Measurements from ENCODE around the gene TRABD2B.
"Not testable (repeated sequence)": the region's sequence is repeated elsewhere in the genome, so short reads cannot be mapped to it uniquely, and the experiment has no call there.

Gene TRABD2B

DNA sequence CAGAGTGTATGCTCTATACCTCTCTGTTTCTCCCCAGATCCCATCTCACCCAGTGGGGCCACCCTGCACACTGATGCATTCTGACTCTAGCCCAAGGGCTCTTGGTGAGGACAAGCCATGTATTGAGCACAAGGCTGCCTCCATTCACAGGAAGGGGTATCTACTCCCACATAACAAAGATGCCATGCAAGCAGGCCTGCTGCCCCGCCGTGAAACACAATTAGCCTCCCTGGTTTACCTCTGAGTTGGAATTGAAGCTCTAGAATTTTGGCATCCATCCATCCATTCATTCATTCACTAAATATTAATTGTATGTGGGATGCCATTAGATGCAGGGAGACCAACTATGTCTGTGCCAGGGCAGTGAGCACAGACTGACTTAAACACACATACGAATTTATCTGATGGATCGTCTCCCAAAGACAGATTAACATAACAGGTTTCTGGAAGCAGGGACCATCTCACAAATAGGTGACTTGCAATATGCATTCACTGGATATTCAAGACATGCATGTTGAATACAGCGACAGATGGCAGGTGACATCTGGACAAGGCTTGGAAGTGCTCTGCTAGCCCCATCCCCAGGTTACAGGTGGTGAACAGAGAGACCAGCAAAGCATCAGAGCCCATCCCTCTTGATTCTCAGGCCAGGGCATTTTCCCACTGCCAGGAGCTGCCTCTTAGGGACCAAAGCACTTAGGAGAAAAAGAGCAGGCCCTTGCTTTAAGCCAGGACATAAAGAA lies 34.3 kb downstream of the TRABD2B start (continued):
- TF ChIP-seq SCRT1 (tag by site-specific recombination; IDR thresholded peaks at IDR 0.05; ENCODE audit: borderline replicate concordance) (peak; percentile 38; the same call in 1 of the 2 replicates), ZNF133 (tag by site-specific recombination; IDR thresholded peaks at IDR 0.05) (no peak), MEIS1 (CRISPR knock-in tag; IDR thresholded peaks at IDR 0.05; ENCODE audit: borderline replicate concordance) (no peak)

DNA sequence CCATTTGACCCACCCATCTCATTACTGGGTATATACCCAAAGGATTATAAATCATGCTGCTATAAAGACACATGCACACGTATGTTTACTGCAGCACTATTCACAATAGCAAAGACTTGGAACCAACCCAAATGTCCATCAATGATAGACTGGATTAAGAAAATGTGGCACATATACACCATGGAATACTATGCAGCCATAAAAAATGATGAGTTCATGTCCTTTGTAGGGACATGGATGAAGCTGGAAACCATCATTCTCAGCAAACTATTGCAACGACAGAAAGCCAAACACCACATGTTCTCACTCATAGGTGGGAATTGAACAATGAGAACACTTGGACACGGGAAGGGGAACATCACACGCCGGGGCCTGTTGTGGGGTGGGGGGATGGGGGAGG lies 35.4 kb downstream of the TRABD2B start:
- POLR2A ChIA-PET; H3K4me3 ChIP-seq (ENCODE audit: low read depth, low read length); H3K36me3 ChIP-seq (ENCODE audit: control insufficient read depth in 2 of 2, insufficient read depth in 1 of 2, low read length in 2 of 2); H3K27ac ChIP-seq (ENCODE audit: extremely low read depth, low read depth, low read length); H3K9me3 ChIP-seq (ENCODE audit: control insufficient read depth, insufficient read depth, low read depth, low read length); CTCF ChIA-PET: not testable (repeated sequence)
- H3K4me1 ChIP-seq (ENCODE audit: control insufficient read depth, insufficient read depth, low read length): peaks cover 11% of the 10 kb centered on the region
- TF ChIP-seq ZNF146 (tag by site-specific recombination; IDR thresholded peaks at IDR 0.05): peak; percentile 93

DNA sequence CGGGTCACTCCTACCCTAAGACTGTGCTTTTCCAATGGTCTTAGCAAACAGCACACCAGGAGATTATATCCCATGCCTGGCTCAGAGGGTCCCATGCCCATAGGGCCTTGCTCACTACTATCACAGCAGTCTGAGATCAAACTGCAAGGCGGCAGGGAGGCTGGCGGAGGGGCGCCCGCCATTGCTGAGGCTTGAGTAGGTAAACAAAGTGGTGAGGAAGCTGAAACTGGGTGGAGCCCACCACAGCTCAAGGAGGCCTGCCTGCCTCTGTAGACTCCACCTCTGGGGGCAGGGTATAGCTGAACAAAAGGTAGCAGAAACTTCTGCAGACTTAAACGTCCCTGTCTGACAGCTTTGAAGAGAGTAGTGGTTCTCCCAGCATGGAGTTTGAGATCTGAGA lies 40.7 kb downstream of the TRABD2B start:
- POLR2A ChIA-PET; H3K27ac ChIP-seq (ENCODE audit: extremely low read depth, low read depth, low read length); H3K4me3 ChIP-seq (ENCODE audit: low read depth, low read length); H3K36me3 ChIP-seq (ENCODE audit: control insufficient read depth in 2 of 2, insufficient read depth in 1 of 2, low read length in 2 of 2); H3K4me1 ChIP-seq (ENCODE audit: control insufficient read depth, insufficient read depth, low read length); H3K9me3 ChIP-seq (ENCODE audit: control insufficient read depth, insufficient read depth, low read depth, low read length); CTCF ChIA-PET: not testable (repeated sequence)

DNA sequence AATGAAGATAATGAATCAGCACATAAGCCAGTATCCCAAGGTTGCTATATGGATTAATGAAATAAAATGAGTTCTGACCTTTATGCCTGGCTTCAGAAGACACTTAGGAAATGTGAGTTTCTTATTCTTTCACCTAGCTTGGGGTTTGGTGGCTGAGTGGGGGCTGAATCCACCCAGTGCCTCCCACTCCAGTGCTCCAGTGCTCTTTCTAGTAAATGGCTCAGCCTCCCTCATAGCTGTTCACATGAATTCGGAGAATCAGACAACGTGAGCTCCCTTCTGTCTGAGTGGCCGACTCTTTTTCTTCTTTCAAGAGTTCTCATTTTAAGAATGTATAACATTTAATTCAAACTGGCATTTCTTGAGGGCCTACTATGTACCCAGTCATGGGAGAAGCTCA lies 43.5 kb downstream of the TRABD2B start:
- Histone ChIP-seq H3K4me3 (ENCODE audit: low read depth, low read length) (no peak overlapping the region), H3K4me1 (ENCODE audit: control insufficient read depth, insufficient read depth, low read length) (no peaks in the 10 kb centered on the region), H3K27ac (ENCODE audit: extremely low read depth, low read depth, low read length) (no peak overlapping the region), H3K36me3 (ENCODE audit: control insufficient read depth in 2 of 2, insufficient read depth in 1 of 2, low read length in 2 of 2) (no peaks in the 10 kb centered on the region), H3K9me3 (ENCODE audit: control insufficient read depth, insufficient read depth, low read depth, low read length) (no peaks in the 10 kb centered on the region)
- CTCF ChIA-PET: interaction anchor here (0.6 to 2.4 kb wide), 4 partner anchors 20 to 283 kb away, joined by 3 to 8 read pairs (median 3); no protein-coding TSS in a partner anchor
- TF ChIP-seq ZNF624 (tag by site-specific recombination; IDR thresholded peaks at IDR 0.05) (no peak), ZNF529 (tag by site-specific recombination; IDR thresholded peaks at IDR 0.05; ENCODE audit: insufficient replicate concordance) (no peak), ZNF571 (tag by site-specific recombination; IDR thresholded peaks at IDR 0.05) (no peak), ZBTB17 (tag by site-specific recombination; IDR thresholded peaks at IDR 0.05) (no peak), ZNF112 (tag by site-specific recombination; IDR thresholded peaks at IDR 0.05) (no peak), GLIS1 (tag by site-specific recombination; IDR thresholded peaks at IDR 0.05) (no peak), ZNF16 (tag by site-specific recombination; IDR thresholded peaks at IDR 0.05; ENCODE audit: low read depth) (no peak), ZEB2 (tag by site-specific recombination; IDR thresholded peaks at IDR 0.05) (no peak), ZNF426 (tag by site-specific recombination; IDR thresholded peaks at IDR 0.05) (no peak), ZBTB20 (tag by site-specific recombination; IDR thresholded peaks at IDR 0.05) (no peak), ZNF473 (tag by site-specific recombination; IDR thresholded peaks at IDR 0.05) (no peak), ZNF324 (tag by site-specific recombination; IDR thresholded peaks at IDR 0.05) (no peak), ZNF677 (tag by site-specific recombination; IDR thresholded peaks at IDR 0.05) (no peak), ZNF292 (tag by site-specific recombination; IDR thresholded peaks at IDR 0.05; ENCODE audit: borderline replicate concordance, low read depth) (no peak), ZNF501 (tag by site-specific recombination; IDR thresholded peaks at IDR 0.05) (no peak), ZNF214 (tag by site-specific recombination; IDR thresholded peaks at IDR 0.05; ENCODE audit: borderline replicate concordance) (no peak)
- TF ChIP-seq, protein P1, sequence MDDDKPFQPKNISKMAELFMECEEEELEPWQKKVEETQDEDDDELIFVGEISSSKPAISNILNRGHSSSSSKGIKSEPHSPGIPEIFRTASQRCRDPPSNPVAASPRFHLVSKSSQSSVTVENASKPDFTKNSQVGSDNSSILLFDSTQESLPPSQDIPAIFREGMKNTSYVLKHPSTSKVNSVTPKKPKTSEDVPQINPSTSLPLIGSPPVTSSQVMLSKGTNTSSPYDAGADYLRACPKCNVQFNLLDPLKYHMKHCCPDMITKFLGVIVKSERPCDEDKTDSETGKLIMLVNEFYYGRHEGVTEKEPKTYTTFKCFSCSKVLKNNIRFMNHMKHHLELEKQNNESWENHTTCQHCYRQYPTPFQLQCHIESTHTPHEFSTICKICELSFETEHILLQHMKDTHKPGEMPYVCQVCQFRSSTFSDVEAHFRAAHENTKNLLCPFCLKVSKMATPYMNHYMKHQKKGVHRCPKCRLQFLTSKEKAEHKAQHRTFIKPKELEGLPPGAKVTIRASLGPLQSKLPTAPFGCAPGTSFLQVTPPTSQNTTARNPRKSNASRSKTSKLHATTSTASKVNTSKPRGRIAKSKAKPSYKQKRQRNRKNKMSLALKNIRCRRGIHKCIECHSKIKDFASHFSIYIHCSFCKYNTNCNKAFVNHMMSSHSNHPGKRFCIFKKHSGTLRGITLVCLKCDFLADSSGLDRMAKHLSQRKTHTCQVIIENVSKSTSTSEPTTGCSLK (tag by site-specific recombination; IDR thresholded peaks at IDR 0.05): no peak
- TF ChIP-seq, protein P2, sequence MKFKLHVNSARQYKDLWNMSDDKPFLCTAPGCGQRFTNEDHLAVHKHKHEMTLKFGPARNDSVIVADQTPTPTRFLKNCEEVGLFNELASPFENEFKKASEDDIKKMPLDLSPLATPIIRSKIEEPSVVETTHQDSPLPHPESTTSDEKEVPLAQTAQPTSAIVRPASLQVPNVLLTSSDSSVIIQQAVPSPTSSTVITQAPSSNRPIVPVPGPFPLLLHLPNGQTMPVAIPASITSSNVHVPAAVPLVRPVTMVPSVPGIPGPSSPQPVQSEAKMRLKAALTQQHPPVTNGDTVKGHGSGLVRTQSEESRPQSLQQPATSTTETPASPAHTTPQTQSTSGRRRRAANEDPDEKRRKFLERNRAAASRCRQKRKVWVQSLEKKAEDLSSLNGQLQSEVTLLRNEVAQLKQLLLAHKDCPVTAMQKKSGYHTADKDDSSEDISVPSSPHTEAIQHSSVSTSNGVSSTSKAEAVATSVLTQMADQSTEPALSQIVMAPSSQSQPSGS (tag by site-specific recombination; IDR thresholded peaks at IDR 0.05; ENCODE audit: low read depth): no peak
- POLR2A ChIA-PET: no interaction called here
